H9 (cell line): ENCODE measurements around the gene C3orf38. TPM values are rescaled to one million over a fixed set of nuclear protein-coding genes. Genes with fewer than 3 reads are reported as not detected.

Experiments used
- DNase-seq: peaks from one replicate; pipeline ENCODE4 v3.0.0-alpha.2; 2017
- H2AFZ ChIP-seq: one replicate; pipeline ENCODE4 v1.6.1; 2013; ENCODE audit warnings: mild to moderate bottlenecking, low read length, control low read depth, moderate library complexity
- H2AK5ac ChIP-seq: 2 replicates; pipeline ENCODE4 v1.6.1; 2013; ENCODE audit warnings: low read length, control low read depth, mixed read lengths; ENCODE audit not compliant: insufficient read length
- H2BK120ac ChIP-seq: one replicate; pipeline ENCODE4 v1.6.1; 2013; ENCODE audit warnings: low read depth, mild to moderate bottlenecking, low read length, control low read depth, inconsistent platforms; ENCODE audit not compliant: poor library complexity, severe bottlenecking
- H2BK12ac ChIP-seq: 2 replicates; pipeline ENCODE4 v1.6.1; 2013; ENCODE audit warnings: low read length, control low read depth, mixed read lengths, low read depth; ENCODE audit not compliant: insufficient read length
- H2BK15ac ChIP-seq: 2 replicates; pipeline ENCODE4 v1.6.1; 2013; ENCODE audit warnings: low read depth, low read length, control low read depth
- H2BK20ac ChIP-seq: one replicate; pipeline ENCODE4 v1.6.1; 2013; ENCODE audit warnings: low read depth, mild to moderate bottlenecking, low read length, control low read depth, inconsistent platforms; ENCODE audit not compliant: poor library complexity, severe bottlenecking
- H2BK5ac ChIP-seq: 2 replicates; pipeline ENCODE4 v1.6.1; 2013; ENCODE audit warnings: low read length, control low read depth, mixed read lengths; ENCODE audit not compliant: insufficient read length
- H3K14ac ChIP-seq: 2 replicates; pipeline ENCODE4 v1.6.1; 2013; ENCODE audit warnings: low read length, control low read depth; ENCODE audit not compliant: insufficient read depth
- H3K18ac ChIP-seq: 2 replicates; pipeline ENCODE4 v1.6.1; 2013; ENCODE audit warnings: low read depth, mild to moderate bottlenecking, mixed read lengths, low read length, control low read depth; ENCODE audit not compliant: insufficient read length
- H3K23ac ChIP-seq: 2 replicates; pipeline ENCODE4 v1.6.1; 2013; ENCODE audit warnings: low read length, control low read depth, mixed read lengths, low read depth; ENCODE audit not compliant: insufficient read length
- H3K23me2 ChIP-seq: 2 replicates; pipeline ENCODE4 v1.6.1; 2013; ENCODE audit warnings: low read depth, mild to moderate bottlenecking, mixed read lengths, low read length, control low read depth; ENCODE audit not compliant: insufficient read length, poor library complexity, severe bottlenecking
- H3K27ac ChIP-seq: 2 replicates; pipeline ENCODE4 v1.5.1; 2013; ENCODE audit warnings: low read length, control low read depth, mixed read lengths, low read depth; ENCODE audit not compliant: insufficient read length
- H3K27me3 ChIP-seq: 2 replicates; pipeline ENCODE4 v1.6.1; 2013; ENCODE audit warnings: low read length, control low read depth, inconsistent platforms; ENCODE audit not compliant: insufficient read depth
- H3K4ac ChIP-seq: 2 replicates; pipeline ENCODE4 v1.6.1; 2013; ENCODE audit warnings: low read depth, mild to moderate bottlenecking, control low read depth, inconsistent platforms, low read length, moderate library complexity
- H3K4me1 ChIP-seq: 2 replicates; pipeline ENCODE4 v1.6.1; 2013; ENCODE audit warnings: low read length, control low read depth, inconsistent platforms; ENCODE audit not compliant: insufficient read depth
- H3K4me2 ChIP-seq: 2 replicates; pipeline ENCODE4 v1.6.1; 2013; ENCODE audit warnings: low read length, control low read depth, mixed read lengths; ENCODE audit not compliant: insufficient read length, insufficient read depth
- H3K56ac ChIP-seq: 2 replicates; pipeline ENCODE4 v1.6.1; 2013; ENCODE audit warnings: low read depth, mild to moderate bottlenecking, mixed read lengths, low read length, control low read depth; ENCODE audit not compliant: insufficient read length
- H3K79me1 ChIP-seq: 2 replicates; pipeline ENCODE4 v1.6.1; 2013; ENCODE audit warnings: low read depth, mild to moderate bottlenecking, moderate library complexity, low read length, control low read depth, inconsistent platforms; ENCODE audit not compliant: insufficient read depth, poor library complexity, severe bottlenecking
- H3K79me2 ChIP-seq: 2 replicates; pipeline ENCODE4 v1.6.1; 2013; ENCODE audit warnings: low read length, control low read depth, inconsistent platforms; ENCODE audit not compliant: insufficient read depth
- H3K9ac ChIP-seq: 2 replicates; pipeline ENCODE4 v1.6.1; 2013; ENCODE audit warnings: low read length, control low read depth, mixed read lengths; ENCODE audit not compliant: insufficient read length; ENCODE audit errors: extremely low read depth
- H3K9me3 ChIP-seq: one replicate; pipeline ENCODE4 v1.6.1; 2013; ENCODE audit warnings: low read depth, low read length, inconsistent platforms; ENCODE audit not compliant: control insufficient read depth
- H3T11ph ChIP-seq: one replicate; pipeline ENCODE4 v1.6.1; 2013; ENCODE audit warnings: mild to moderate bottlenecking, low read length, control low read depth, inconsistent platforms
- H4K20me1 ChIP-seq: one replicate; pipeline ENCODE4 v1.6.1; 2013; ENCODE audit not compliant: control insufficient read depth, insufficient read length, insufficient read depth
- H4K5ac ChIP-seq: 2 replicates; pipeline ENCODE4 v1.6.1; 2013; ENCODE audit warnings: low read depth, mild to moderate bottlenecking, mixed read lengths, low read length, control low read depth; ENCODE audit not compliant: insufficient read length
- H4K8ac ChIP-seq: replicated peaks from 2 replicates; pipeline ENCODE4 v1.6.1; 2013; ENCODE audit warnings: low read length, control low read depth, mixed read lengths, low read depth; ENCODE audit not compliant: insufficient read length
- H4K91ac ChIP-seq: 2 replicates; pipeline ENCODE4 v1.6.1; 2013; ENCODE audit warnings: low read depth, mild to moderate bottlenecking, moderate library complexity, mixed read lengths, low read length, control low read depth; ENCODE audit not compliant: insufficient read length
- H3K27ac Mint-ChIP-seq, 3 experiments: 2 replicates in 2 of 3; 3 replicates in 1 of 3; pipeline ENCODE4 v1.8.0; 2020 to 2021; ENCODE audit warnings: mixed read lengths in 3 of 3, mild to moderate bottlenecking in 1 of 3, moderate library complexity in 1 of 3
- H3K27me3 Mint-ChIP-seq: 2 replicates; pipeline ENCODE4 v1.8.0; 2021; ENCODE audit warnings: low read depth, mild to moderate bottlenecking, moderate library complexity, mixed read lengths
- H3K36me3 Mint-ChIP-seq, 3 experiments: 2 replicates in 2 of 3; 3 replicates in 1 of 3; pipeline ENCODE4 v1.8.0; 2020 to 2021; ENCODE audit warnings: low read depth in 3 of 3, mixed read lengths in 3 of 3; ENCODE audit not compliant: insufficient read depth in 1 of 3
- H3K4me1 Mint-ChIP-seq, 2 experiments: 2 replicates each; pipeline ENCODE4 v1.8.0; 2020; ENCODE audit warnings: mixed read lengths in 2 of 2
- H3K4me3 Mint-ChIP-seq, 2 experiments: 2 replicates in 1 of 2; 3 replicates in 1 of 2; pipeline ENCODE4 v1.8.0; 2020 to 2021; ENCODE audit warnings: mild to moderate bottlenecking in 2 of 2, mixed read lengths in 2 of 2, moderate library complexity in 1 of 2
- H3K9me3 Mint-ChIP-seq, 2 experiments: 2 replicates in 1 of 2; 3 replicates in 1 of 2; pipeline ENCODE4 v1.8.0; 2020; ENCODE audit warnings: mild to moderate bottlenecking in 2 of 2, mixed read lengths in 2 of 2, moderate library complexity in 1 of 2
- CTCF ChIP-seq: fragments of 200-600 bp; sonication (generic); conservative IDR thresholded peaks from 3 replicates; pipeline ENCODE4 v1.8.0; 2021; ENCODE audit warnings: antibody characterized with exemption, mild to moderate bottlenecking
- WGBS: extraction: QIAGEN DNeasy Blood & Tissue Kit; methylation state at CpG from one replicate; pipeline ENCODE4 v1.1.7; 2013; ENCODE audit warnings: missing lambda C conversion rate, low lambda C conversion rate, mixed read lengths; ENCODE audit not compliant: insufficient read length; ENCODE audit errors: extremely low coverage; 5-methylcytosine and 5-hydroxymethylcytosine counted together
- total RNA-seq: library from RNA; stranded (reverse); gene quantifications from 2 replicates; pipeline ENCODE4 v1.2.1, GENCODE V29; 2021

C3orf38 gene
- total RNA-seq, 1 experiment from 2014 or later = 36.6 TPM

- H3K79me2 ChIP-seq = no peaks in the 10 kb centered on the region
- no CpG with 5 or more reads among the region's 4 CpGs for WGBS
- no peak overlapping the region for H3K9ac ChIP-seq
- H3K23me2 ChIP-seq = no peaks in the 10 kb centered on the region
- H3K9me3 Mint-ChIP-seq = no peaks in the 10 kb centered on the region
- H2AK5ac ChIP-seq = no peak overlapping the region
- no peak overlapping the region for H2BK5ac ChIP-seq
- H3K4ac ChIP-seq = no peak overlapping the region
- no peak overlapping the region for H3K4me3 Mint-ChIP-seq
- no peak overlapping the region for H2BK20ac ChIP-seq
- H2BK120ac ChIP-seq = no peak overlapping the region
- H3K27ac ChIP-seq = no peak overlapping the region
- H3K4me1 ChIP-seq = no peaks in the 10 kb centered on the region
- no peak overlapping the region for H3K27ac Mint-ChIP-seq
- H3K18ac ChIP-seq = no peak overlapping the region
- no peak overlapping the region for H4K8ac ChIP-seq
- H4K20me1 ChIP-seq = no peaks in the 10 kb centered on the region
- no peak overlapping the region for H3K23ac ChIP-seq
- no peak for TF ChIP-seq CTCF
- H2BK15ac ChIP-seq = no peak overlapping the region
- no peak overlapping the region for H2AFZ ChIP-seq
- H4K5ac ChIP-seq = no peak overlapping the region
- no peaks in the 10 kb centered on the region for H3K27me3 ChIP-seq
- peaks cover 10 to 34% (median 29%) of the 10 kb centered on the region in 3 experiments; a peak in 6 of 7 replicates for H3K36me3 Mint-ChIP-seq
- H3K9me3 ChIP-seq = no peaks in the 10 kb centered on the region
- no peak overlapping the region for H2BK12ac ChIP-seq
- H3K4me2 ChIP-seq = no peak overlapping the region
- H3K79me1 ChIP-seq = no peaks in the 10 kb centered on the region
- no peak for DNase-seq
- no peaks in the 10 kb centered on the region for H3K27me3 Mint-ChIP-seq
- no peak overlapping the region for H4K91ac ChIP-seq
- H3K14ac ChIP-seq = no peak overlapping the region
- H3T11ph ChIP-seq = no peak overlapping the region
- no peak overlapping the region for H3K56ac ChIP-seq
- peaks cover 9% of the 10 kb centered on the region in 2 experiments for H3K4me1 Mint-ChIP-seq
Observed at GRCh38 chr3:88141458-88142083, 8.2 kb upstream of the C3orf38 start.
